ENCODE data around the gene RSBN1. TPM values are rescaled to one million over a fixed set of nuclear protein-coding genes. Genes with fewer than 3 reads are reported as not detected.
A peak's percentile ranks its signal among the peaks of the same experiment; 100 is the strongest.

Gene RSBN1
- total RNA-seq, 2 donors from 2014 or later = 14.2 to 17.4 TPM

DNA sequence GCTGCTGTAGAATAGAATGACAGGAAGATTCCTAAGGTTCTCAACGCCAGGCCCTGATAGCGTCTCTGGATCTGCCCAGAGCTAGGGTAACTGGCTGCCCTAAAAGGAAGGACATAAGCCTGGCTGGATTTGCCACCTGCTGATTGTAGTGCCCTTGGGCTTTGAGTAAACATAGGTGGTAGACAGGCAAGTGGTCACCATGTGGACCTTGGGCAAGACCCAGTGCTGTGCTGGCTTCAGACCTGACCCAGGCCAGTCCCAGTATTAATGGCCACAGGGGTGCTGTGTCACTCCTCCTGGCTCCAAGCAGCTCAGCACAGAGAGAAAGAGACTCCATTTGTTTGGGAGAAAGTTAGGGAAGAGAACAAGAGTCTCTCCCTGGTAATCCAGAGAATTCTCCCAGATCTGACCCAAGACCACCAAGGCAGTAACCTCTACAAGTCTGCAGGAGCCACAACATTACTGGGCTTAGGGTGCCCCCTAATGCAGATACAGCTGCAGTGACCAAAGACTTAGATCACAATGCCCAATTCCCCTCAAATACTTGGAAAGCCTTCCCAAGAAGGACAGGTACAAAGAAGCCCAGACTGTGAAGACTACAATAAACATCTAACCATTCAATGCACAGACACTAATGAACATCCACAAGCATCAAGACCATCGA lies 97.5 kb downstream of the RSBN1 start:
- no peak overlapping the region for H3K4me3 ChIP-seq
- H3K4me1 ChIP-seq = peaks cover 7% of the 10 kb centered on the region
- H3K27me3 ChIP-seq = no peaks in the 10 kb centered on the region
- H3K36me3 ChIP-seq (replicated peaks in 1 of 2; ENCODE audit: insufficient read depth in 1 of 2, low read depth in 2 of 2) = no peaks in the 10 kb centered on the region
- intact Hi-C loops (cut with DNase I) = no loop called here
- peak; percentile 47 for ATAC-seq
- H3K9me3 ChIP-seq = no peaks in the 10 kb centered on the region
- TF ChIP-seq POLR2A (IDR thresholded peaks at IDR 0.05) (no peak), CTCF (IDR thresholded peaks at IDR 0.05) (peak in 2 of 7 experiments; percentile 9 to 17)
- peak; percentile 10 to 44 (median 26) for DNase-seq
- no peak overlapping the region for H3K27ac ChIP-seq
- WGBS, 2 donors = 57 to 62% methylated on average over 3 of the region's 3 CpGs

Other genes starting within 250 kb of the RSBN1 start
- gene PHTF1, start 53.0 kb downstream of the RSBN1 start, total RNA-seq = 10 to 100 TPM in 1 of 2 donors, 1 to 10 TPM in 1; 9.3 to 29.7 TPM
- gene PTPN22, start 59.2 kb upstream of the RSBN1 start, total RNA-seq = 1 to 10 TPM; 2.9 to 4.6 TPM
- gene BCL2L15, start 75.1 kb upstream of the RSBN1 start, total RNA-seq = 10 to 100 TPM; 13.5 to 28.0 TPM
- gene AP4B1, start 92.3 kb upstream of the RSBN1 start, total RNA-seq = 10 to 100 TPM; 21.3 to 33.0 TPM
- 1 to 10 TPM; 1.3 to 2.1 TPM for gene DCLRE1B, start 92.8 kb upstream of the RSBN1 start, total RNA-seq
- gene HIPK1, start 116.8 kb upstream of the RSBN1 start, total RNA-seq = 10 to 100 TPM; 22.7 to 30.1 TPM
- 10 to 100 TPM in 1 of 2 donors, 1 to 10 TPM in 1; 9.9 to 30.7 TPM for gene OLFML3, start 167.0 kb upstream of the RSBN1 start, total RNA-seq

All from body of pancreas (tissue), 4 donors.